IMR-90 (cell line): ENCODE data around the gene COX7A1. TPM values are rescaled to one million over a fixed set of nuclear protein-coding genes. Genes with fewer than 3 reads are reported as not detected.

Source experiments
- ATAC-seq: fragments of 200-7000 bp; cut with Tn5 transposase; 2 replicates; pipeline ENCODE4 v1.9.1; 2020; ENCODE audit warnings: low read depth, mild to moderate bottlenecking, moderate library complexity
- BruUV-seq: library from RNA; stranded (reverse); fragments of 400-500 nt; replicated peaks from 2 replicates; lab custom pipeline; 2021; lab: Mats Ljungman, UMichigan
- CTCF ChIA-PET: fragments of 300-600 bp; formaldehyde crosslinking; extraction: SDS; loops from one replicate; lab custom pipeline; 2021; ENCODE audit warnings: antibody characterized with exemption; lab: Yijun Ruan, JAX
- POLR2A ChIA-PET: fragments of 300-600 bp; sonication (Branson Sonifier 250); formaldehyde crosslinking; loops from one replicate; lab custom pipeline; 2022; ENCODE audit warnings: antibody characterized with exemption; ENCODE audit not compliant: unreplicated experiment; lab: Charles Lee
- DNase-seq: peaks from one replicate; pipeline ENCODE4 v3.0.0; 2013
- H2AFZ ChIP-seq: replicated peaks from 2 replicates; pipeline ENCODE3; 2013; ENCODE audit warnings: low read length, mild to moderate bottlenecking; ENCODE audit not compliant: poor library complexity
- H2AK5ac ChIP-seq: 2 replicates; pipeline ENCODE4 v1.6.1; 2013; ENCODE audit warnings: low read depth, low read length, inconsistent platforms
- H2AK9ac ChIP-seq: replicated peaks from 2 replicates; pipeline ENCODE3; 2013; ENCODE audit warnings: mild to moderate bottlenecking, low read depth, low read length, moderate library complexity; ENCODE audit not compliant: poor library complexity
- H2BK120ac ChIP-seq: 2 replicates; pipeline ENCODE4 v1.6.1; 2013; ENCODE audit warnings: low read depth, low read length, inconsistent platforms
- H2BK15ac ChIP-seq: 3 replicates; pipeline ENCODE4 v1.6.1; 2013; ENCODE audit warnings: low read depth, low read length, inconsistent platforms
- H2BK20ac ChIP-seq: 2 replicates; pipeline ENCODE4 v1.6.1; 2013; ENCODE audit warnings: low read depth, mild to moderate bottlenecking, inconsistent platforms, low read length, moderate library complexity
- H2BK5ac ChIP-seq: 2 replicates; pipeline ENCODE4 v1.6.1; 2013; ENCODE audit warnings: mild to moderate bottlenecking, low read depth, low read length, inconsistent platforms; ENCODE audit not compliant: poor library complexity, severe bottlenecking
- H3K14ac ChIP-seq: replicated peaks from 2 replicates; pipeline ENCODE4 v1.6.1; 2013; ENCODE audit warnings: low read depth, low read length, inconsistent platforms
- H3K18ac ChIP-seq: 2 replicates; pipeline ENCODE4 v1.6.1; 2013; ENCODE audit warnings: low read depth, low read length, control low read depth
- H3K23ac ChIP-seq: 2 replicates; pipeline ENCODE4 v1.6.1; 2013; ENCODE audit warnings: low read depth, low read length, inconsistent platforms
- H3K27ac ChIP-seq: 2 replicates; pipeline ENCODE4 v1.5.1; 2013; ENCODE audit warnings: mild to moderate bottlenecking, control low read depth, low read length; ENCODE audit not compliant: insufficient read depth
- H3K27me3 ChIP-seq: 2 replicates; pipeline ENCODE4 v1.6.1; 2013; ENCODE audit warnings: low read length; ENCODE audit not compliant: control insufficient read depth, insufficient read depth
- H3K36me3 ChIP-seq: 2 replicates; pipeline ENCODE4 v1.6.1; 2013; ENCODE audit warnings: low read length, mixed read lengths; ENCODE audit not compliant: control insufficient read depth, insufficient read depth
- H3K4ac ChIP-seq: 2 replicates; pipeline ENCODE4 v1.6.1; 2013; ENCODE audit warnings: low read depth, low read length, inconsistent platforms
- H3K4me1 ChIP-seq: 2 replicates; pipeline ENCODE4 v1.6.1; 2013; ENCODE audit warnings: low read length, mixed read lengths; ENCODE audit not compliant: control insufficient read depth, insufficient read depth
- H3K4me2 ChIP-seq: 2 replicates; pipeline ENCODE4 v1.6.1; 2013; ENCODE audit warnings: low read depth, mild to moderate bottlenecking, control low read depth, low read length, moderate library complexity
- H3K4me3 ChIP-seq: 2 replicates; pipeline ENCODE4 v1.5.1; 2013; ENCODE audit warnings: low read depth, mild to moderate bottlenecking, control low read depth, low read length, moderate library complexity; ENCODE audit not compliant: insufficient read depth
- H3K56ac ChIP-seq: 2 replicates; pipeline ENCODE4 v1.6.1; 2013; ENCODE audit warnings: low read length, inconsistent platforms; ENCODE audit not compliant: insufficient read depth; ENCODE audit errors: extremely low read depth
- H3K79me1 ChIP-seq, 2 experiments: 2 replicates each; pipeline ENCODE4 v1.6.1; 2013; ENCODE audit warnings: low read length in 2 of 2, inconsistent platforms in 1 of 2, low read depth in 1 of 2
- H3K9ac ChIP-seq: 2 replicates; pipeline ENCODE4 v1.6.1; 2013; ENCODE audit warnings: low read depth, low read length, control low read depth
- H3K9me1 ChIP-seq: 2 replicates; pipeline ENCODE4 v1.6.1; 2013; ENCODE audit warnings: low read length, inconsistent platforms; ENCODE audit not compliant: insufficient read depth
- H3K9me3 ChIP-seq: 2 replicates; pipeline ENCODE4 v1.6.1; 2013; ENCODE audit warnings: low read length; ENCODE audit not compliant: control insufficient read depth, insufficient read depth
- H4K20me1 ChIP-seq: 2 replicates; pipeline ENCODE4 v1.6.1; 2013; ENCODE audit warnings: low read length, inconsistent platforms; ENCODE audit not compliant: insufficient read depth
- H4K5ac ChIP-seq: 2 replicates; pipeline ENCODE4 v1.6.1; 2013; ENCODE audit warnings: mild to moderate bottlenecking, low read depth, low read length, control low read depth
- H4K8ac ChIP-seq, 2 experiments: 2 replicates each; pipeline ENCODE4 v1.6.1; 2013; ENCODE audit warnings: low read depth in 2 of 2, low read length in 2 of 2, control low read depth in 1 of 2, inconsistent platforms in 1 of 2
- H4K91ac ChIP-seq: 2 replicates; pipeline ENCODE4 v1.6.1; 2013; ENCODE audit warnings: low read depth, low read length, inconsistent platforms; ENCODE audit not compliant: insufficient read depth
- BHLHE40 ChIP-seq: fragments of 150-350 bp; IDR thresholded peaks from 2 replicates; pipeline ENCODE4 v1.6.1; 2016; ENCODE audit warnings: mild to moderate bottlenecking, low read depth, low read length
- ELK1 ChIP-seq: fragments of 150-350 bp; IDR thresholded peaks from 2 replicates; pipeline ENCODE4 v1.6.1; 2016; ENCODE audit warnings: low read depth, mild to moderate bottlenecking, low read length, moderate library complexity, borderline replicate concordance
- FOS ChIP-seq: fragments of 150-350 bp; IDR thresholded peaks from 2 replicates; pipeline ENCODE4 v1.6.1; 2016; ENCODE audit warnings: low read depth, low read length
- MAZ ChIP-seq: IDR thresholded peaks from 2 replicates; pipeline ENCODE4 v1.6.1; 2012; ENCODE audit warnings: low read depth, mild to moderate bottlenecking, low read length, improper control_type of control experiment, moderate library complexity, borderline replicate concordance
- RCOR1 ChIP-seq: IDR thresholded peaks from 2 replicates; pipeline ENCODE4 v1.6.1; 2012; ENCODE audit warnings: mild to moderate bottlenecking, low read length, improper control_type of control experiment; ENCODE audit not compliant: insufficient replicate concordance
- RFX5 ChIP-seq: IDR thresholded peaks from 2 replicates; pipeline ENCODE4 v1.8.0; 2012; ENCODE audit warnings: low read depth, mild to moderate bottlenecking, low read length, moderate library complexity
- WGBS, 2 experiments: methylation state at CpG; one replicate each; pipeline versions ENCODE4 v1.1.5 to v1.1.7; 2013; ENCODE audit warnings: missing lambda C conversion rate in 2 of 2; ENCODE audit not compliant: insufficient read length in 1 of 2; ENCODE audit errors: extremely low coverage in 2 of 2; 5-methylcytosine and 5-hydroxymethylcytosine counted together
- dilution Hi-C: fragments of 300-500 bp; cut with HindIII; formaldehyde crosslinking; loops from one replicate; pipeline ENCODE4 v1.14.3; 2018; ENCODE audit warnings: low sequenced_read_pairs; ENCODE audit not compliant: unreplicated experiment
- in situ Hi-C: fragments of 300-500 bp; cut with MboI; formaldehyde crosslinking; loops from 3 replicates; pipeline ENCODE4 v1.14.3; 2019; ENCODE audit warnings: low sequenced_read_pairs, inconsistent platforms, mixed read lengths
- intact Hi-C: fragments of 100-400 bp; cut with micrococcal nuclease; formaldehyde crosslinking; loops from 2 replicates; pipeline ENCODE4 v1.10.0; 2022
- polyA plus RNA-seq, 3 experiments: library from polyadenylated mRNA; depleted of rRNA; stranded (reverse); fragments of >200 nt; gene quantifications; 2 replicates each; pipeline ENCODE4 v1.2.3, GENCODE V29; 2012; ENCODE audit warnings: low replicate concordance in 1 of 3
- total RNA-seq: library from RNA; depleted of rRNA; stranded (reverse); fragments of >200 nt; gene quantifications from 2 replicates; pipeline ENCODE4 v1.2.3, GENCODE V29; 2012

Gene COX7A1
- total and polyA plus RNA-seq, 2 of the 4 experiments (the other 2 are of a cell fraction) = 0.54 to 6.9 TPM

DNA sequence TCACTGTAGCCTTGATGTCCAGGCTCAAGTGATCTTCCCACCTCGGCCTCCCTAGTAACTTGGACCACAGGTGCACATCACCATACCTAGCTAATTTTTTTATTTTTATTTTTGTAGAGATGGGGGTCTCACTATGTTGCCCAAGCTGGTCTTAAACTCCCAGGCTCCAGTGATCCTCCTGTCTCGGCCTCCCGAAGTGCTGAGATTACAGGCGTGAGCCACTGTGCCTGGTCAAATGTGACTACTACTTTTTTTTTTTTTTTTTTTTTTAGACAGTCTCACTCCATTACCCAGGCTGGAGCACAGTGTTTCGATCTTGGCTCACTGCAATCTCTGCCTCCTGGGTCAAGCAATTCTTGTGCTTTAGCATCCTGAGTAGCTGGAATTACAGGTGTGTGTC, 20.6 kb upstream of the COX7A1 start:
- Histone ChIP-seq H3K56ac (no peak overlapping the region), H3K36me3 (no peaks in the 10 kb centered on the region), H3K23ac (no peak overlapping the region), H3K4ac (no peak overlapping the region), H3K14ac (no peak overlapping the region), H4K20me1 (no peaks in the 10 kb centered on the region), H2BK20ac (no peak overlapping the region), H3K9me3 (no peaks in the 10 kb centered on the region), H3K27ac (no peak overlapping the region), H2AK9ac (no peak overlapping the region), H2BK5ac (no peak overlapping the region), H4K5ac (no peak overlapping the region), H2AK5ac (no peak overlapping the region), H4K8ac (no peak overlapping the region), H3K9ac (no peak overlapping the region), H4K91ac (no peak overlapping the region), H2AFZ (no peak overlapping the region), H3K79me1 (no peaks in the 10 kb centered on the region), H3K9me1 (no peaks in the 10 kb centered on the region), H2BK15ac (no peak overlapping the region), H3K18ac (no peak overlapping the region), H3K4me2 (no peak overlapping the region), H3K27me3 (no peaks in the 10 kb centered on the region), H3K4me1 (peaks cover 4% of the 10 kb centered on the region; the same call in 1 of the 2 replicates), H3K4me3 (no peak overlapping the region), H2BK120ac (no peak overlapping the region)
- no peak for ATAC-seq
- dilution Hi-C loops = no loop called here
- no TSS peak for BruUV-seq
- no peak for DNase-seq
- POLR2A ChIA-PET = no interaction called here
- WGBS, 2 experiments = no CpG with 5 or more reads among the region's 5 CpGs
- intact Hi-C loops = no loop called here
- CTCF ChIA-PET = interaction anchor here (0.6 to 2.3 kb wide), 2 partner anchors 8 to 45 kb away, joined by 3 to 12 read pairs; no protein-coding TSS in a partner anchor
- TF ChIP-seq BHLHE40 (no peak), RFX5 (no peak), ELK1 (no peak), RCOR1 (no peak), FOS (no peak), MAZ (no peak)
- in situ Hi-C loops = loop anchor here (5.0 kb wide), 1 partner anchor 46 kb away; no protein-coding TSS in a partner anchor
